Right cardiac atrium (tissue), 5 donors: Measurements from ENCODE around the gene TARBP2. TPM values are rescaled to one million over a fixed set of nuclear protein-coding genes. Genes with fewer than 3 reads are reported as not detected.

Source experiments
- ATAC-seq, 2 donors: fragments of 200-7000 bp; cut with Tn5 transposase; one replicate each; pipeline versions ENCODE4 v1.8.0 to v1.9.1; 2020; ENCODE audit warnings: moderate library complexity in 2 of 2, mild to moderate bottlenecking in 1 of 2
- DNase-seq, 3 donors: peaks; one replicate each; pipeline ENCODE4 v3.0.0-alpha.2; 2020
- H3K27ac ChIP-seq: one replicate; pipeline ENCODE4 v1.5.1; 2013; ENCODE audit warnings: mild to moderate bottlenecking, low read length, control low read depth, moderate library complexity
- H3K27me3 ChIP-seq: one replicate; pipeline ENCODE4 v1.6.1; 2013; ENCODE audit not compliant: control insufficient read depth, insufficient read depth
- H3K4me1 ChIP-seq: one replicate; pipeline ENCODE4 v1.6.1; 2013; ENCODE audit warnings: low read length; ENCODE audit not compliant: control insufficient read depth, insufficient read depth
- H3K4me3 ChIP-seq: one replicate; pipeline ENCODE4 v1.5.1; 2013; ENCODE audit warnings: low read length, control low read depth
- H3K9me3 ChIP-seq: one replicate; pipeline ENCODE4 v1.6.1; 2013; ENCODE audit warnings: low read length; ENCODE audit not compliant: control insufficient read depth
- WGBS: extraction: QIAGEN DNeasy Blood & Tissue Kit; methylation state at CpG from one replicate; pipeline ENCODE4 v1.1.7; 2013; 5-methylcytosine and 5-hydroxymethylcytosine counted together
- intact Hi-C, 4 donors: fragments of 100-400 bp; cut with DNase I; formaldehyde crosslinking; loops; one replicate each; pipeline versions ENCODE4 v1.11.0 to v1.14.0; 2022 to 2023
- polyA plus RNA-seq: library from polyadenylated mRNA; stranded (reverse); fragments of 200-250 nt; gene quantifications from one replicate; pipeline ENCODE4 v1.2.3, GENCODE V29; 2013
- total RNA-seq, 4 donors: library from RNA; stranded (reverse); fragmentation: NEBNext Ultra II Directional; extraction: Animal tissue kit (Norgen Biotek cat#: 25700); gene quantifications; one replicate each; pipeline ENCODE4 v1.2.1, GENCODE V29; 2021
- donor health status: healthy with polysubstance abuse.
- donor health status: DM: no; HTN: yes; CAD: no.
- donor health status: DM: no; HTN: no; CAD: no.
- donor health status: DM: no; HTN: yes; CAD: no; lungs with severe emphysema.
- donor health status: DM: yes; HTN: yes; CAD: no.

Gene TARBP2
- total and polyA plus RNA-seq, 5 donors = 12.8 to 13.9 (median 13.0) TPM

DNA sequence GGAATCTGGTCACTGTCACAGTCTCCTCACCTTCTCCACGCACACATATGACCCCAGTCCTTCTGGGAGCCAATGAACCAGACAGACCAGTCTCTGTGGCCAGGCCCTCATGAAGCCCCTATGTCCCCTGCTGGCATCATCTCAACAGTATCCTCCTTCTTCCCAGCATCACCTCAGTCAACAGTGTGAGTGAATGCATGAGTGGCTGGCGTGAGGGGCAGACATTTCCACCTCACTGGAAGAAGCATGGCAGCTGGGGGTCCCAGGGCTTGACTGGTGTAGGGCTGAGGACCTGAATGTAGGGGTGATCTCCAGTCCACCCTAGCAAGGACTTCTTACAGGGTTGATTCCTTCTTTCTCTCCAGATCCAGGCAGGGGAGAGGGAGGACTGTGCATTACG lies 3.6 kb upstream of the TARBP2 start:
- DNase-seq (no peak), ATAC-seq (no peak)
- 92% methylated on average over 3 of the region's 3 CpGs for WGBS
- H3K4me1 ChIP-seq = peaks cover 9% of the 10 kb centered on the region
- H3K27me3 ChIP-seq = no peaks in the 10 kb centered on the region
- no peaks in the 10 kb centered on the region for H3K9me3 ChIP-seq
- H3K27ac ChIP-seq = no peak overlapping the region
- intact Hi-C loops = no loop called here
- H3K4me3 ChIP-seq = no peak overlapping the region

DNA sequence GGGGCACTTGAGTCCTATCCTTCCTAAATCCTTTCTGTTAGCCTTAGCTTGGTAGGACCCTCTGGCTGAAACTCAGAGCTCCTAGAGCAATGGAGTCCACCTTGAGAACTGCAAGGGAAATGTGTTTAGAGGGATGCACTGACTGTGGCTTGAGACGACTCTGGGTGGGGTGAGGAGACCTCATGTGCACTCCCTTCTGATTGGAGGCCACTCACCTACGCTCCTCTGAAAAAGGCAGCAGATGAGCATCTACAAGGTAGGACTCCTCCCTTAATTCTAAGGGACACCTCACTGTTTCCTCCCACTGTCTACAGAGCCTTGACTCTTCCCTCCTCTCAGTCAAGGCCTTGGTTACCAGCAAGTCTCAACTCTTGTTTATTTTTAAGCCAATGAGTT lies 2.9 kb upstream of the TARBP2 start:
- no peak for DNase-seq
- Histone ChIP-seq H3K9me3 (no peaks in the 10 kb centered on the region), H3K4me1 (peaks cover 9% of the 10 kb centered on the region), H3K27ac (no peak overlapping the region), H3K4me3 (no peak overlapping the region), H3K27me3 (no peaks in the 10 kb centered on the region)
- WGBS = 78% methylated on average over 2 of the region's 2 CpGs
- intact Hi-C loops = no loop called here
- ATAC-seq = no peak

- Histone ChIP-seq H3K9me3 (no peaks in the 10 kb centered on the region), H3K27ac (peak within 1 kb of the TSS; percentile 100), H3K27me3 (no peaks in the 10 kb centered on the region), H3K4me3 (peak within 1 kb of the TSS; percentile 78), H3K4me1 (peaks cover 7% of the 10 kb centered on the region)
- DNase-seq (peak; percentile 77 to 90 (median 89)), ATAC-seq (peak; percentile 7 to 23)
- intact Hi-C loops = loop anchor here (10.0 kb wide), 2 partner anchors 45 to 175 kb away; partner anchors contain the start of genes AAAS (in 3 of the 4) and PCBP2 (in 1 of the 4)
- under 1% methylated on average over 51 of the region's 51 CpGs for WGBS
Measured at GRCh38 chr12:53499266-53500141, 1.6 kb upstream of the TARBP2 start, which contains the start of gene MAP3K12. Gene MAP3K12, minus strand, starts transcription at chr12:53499458. Its CDS starts 12,067 bp downstream, at chr12:53487391.

DNA sequence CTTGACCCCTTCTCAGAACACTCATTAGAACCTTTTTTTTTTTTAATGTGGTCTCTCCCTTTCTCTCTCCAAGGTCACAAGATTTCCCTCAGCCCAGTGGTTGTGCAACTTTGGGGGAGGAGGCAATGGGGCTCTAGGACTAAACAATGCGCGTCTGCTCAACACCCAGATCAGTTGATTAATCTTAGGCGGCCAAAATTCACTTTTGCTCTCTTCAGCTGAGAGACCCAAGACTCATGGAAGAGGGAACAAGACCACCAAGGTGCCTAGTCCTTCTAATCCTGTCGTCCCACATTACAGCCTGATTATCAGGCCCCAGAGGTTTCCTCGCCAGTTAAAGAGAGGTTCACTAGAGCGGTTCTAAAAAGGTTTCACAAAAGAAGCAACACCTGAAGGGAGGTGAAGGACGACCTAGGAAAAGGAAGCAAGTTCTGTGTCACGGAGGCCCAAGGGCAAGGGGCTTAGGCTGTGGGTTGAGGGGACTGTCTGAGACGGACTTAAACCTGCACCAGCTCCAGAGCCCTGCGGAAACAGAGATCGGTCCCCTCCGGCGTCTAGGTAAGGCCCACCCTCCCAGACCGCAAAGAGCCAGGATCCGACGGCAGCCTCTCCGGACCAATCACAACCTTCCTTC lies 824 bp upstream of the TARBP2 start:
- H3K4me3 ChIP-seq = peak overlapping the region; percentile 78
- no peaks in the 10 kb centered on the region for H3K9me3 ChIP-seq
- WGBS = 1% methylated on average over 17 of the region's 17 CpGs
- peak; percentile 75 to 83 (median 77) for DNase-seq
- H3K4me1 ChIP-seq = peaks cover 7% of the 10 kb centered on the region
- peak overlapping the region; percentile 100 for H3K27ac ChIP-seq
- intact Hi-C loops = loop anchor here (10.0 kb wide), 2 partner anchors 45 to 175 kb away; partner anchors contain the start of genes AAAS (in 3 of the 4) and PCBP2 (in 1 of the 4)
- peak; percentile 2 to 14 for ATAC-seq
- H3K27me3 ChIP-seq = no peaks in the 10 kb centered on the region

- H3K4me3 ChIP-seq = peak overlapping the region; percentile 62
- DNase-seq (peak in 1 of 3 donors; percentile 71), ATAC-seq (no peak)
- 47% methylated on average over 10 of the region's 10 CpGs for WGBS
- intact Hi-C loops = loop anchor here (10.0 kb wide), 2 partner anchors 47 to 177 kb away; partner anchors contain the start of genes AAAS (in 3 of the 4) and PCBP2 (in 1 of the 4)
- H3K9me3 ChIP-seq = no peaks in the 10 kb centered on the region
- peak overlapping the region; percentile 96 for H3K27ac ChIP-seq
- H3K27me3 ChIP-seq = no peaks in the 10 kb centered on the region
- peaks cover 7% of the 10 kb centered on the region for H3K4me1 ChIP-seq
Measured at GRCh38 chr12:53501615-53502181, 615 bp downstream of the TARBP2 start.

- H3K27ac ChIP-seq = peak overlapping the region; percentile 96
- WGBS = 21% methylated on average over 9 of the region's 9 CpGs
- no peaks in the 10 kb centered on the region for H3K27me3 ChIP-seq
- ATAC-seq (no peak), DNase-seq (peak in 2 of 3 donors; percentile 62 to 74)
- H3K9me3 ChIP-seq = no peaks in the 10 kb centered on the region
- H3K4me3 ChIP-seq = no peak overlapping the region
- peaks cover 7% of the 10 kb centered on the region for H3K4me1 ChIP-seq
- intact Hi-C loops = loop anchor here (10.0 kb wide), 2 partner anchors 48 to 178 kb away; partner anchors contain the start of genes AAAS (in 3 of the 4) and PCBP2 (in 1 of the 4)
Measured at GRCh38 chr12:53502331-53502730, 1.2 kb downstream of the TARBP2 start.

DNA sequence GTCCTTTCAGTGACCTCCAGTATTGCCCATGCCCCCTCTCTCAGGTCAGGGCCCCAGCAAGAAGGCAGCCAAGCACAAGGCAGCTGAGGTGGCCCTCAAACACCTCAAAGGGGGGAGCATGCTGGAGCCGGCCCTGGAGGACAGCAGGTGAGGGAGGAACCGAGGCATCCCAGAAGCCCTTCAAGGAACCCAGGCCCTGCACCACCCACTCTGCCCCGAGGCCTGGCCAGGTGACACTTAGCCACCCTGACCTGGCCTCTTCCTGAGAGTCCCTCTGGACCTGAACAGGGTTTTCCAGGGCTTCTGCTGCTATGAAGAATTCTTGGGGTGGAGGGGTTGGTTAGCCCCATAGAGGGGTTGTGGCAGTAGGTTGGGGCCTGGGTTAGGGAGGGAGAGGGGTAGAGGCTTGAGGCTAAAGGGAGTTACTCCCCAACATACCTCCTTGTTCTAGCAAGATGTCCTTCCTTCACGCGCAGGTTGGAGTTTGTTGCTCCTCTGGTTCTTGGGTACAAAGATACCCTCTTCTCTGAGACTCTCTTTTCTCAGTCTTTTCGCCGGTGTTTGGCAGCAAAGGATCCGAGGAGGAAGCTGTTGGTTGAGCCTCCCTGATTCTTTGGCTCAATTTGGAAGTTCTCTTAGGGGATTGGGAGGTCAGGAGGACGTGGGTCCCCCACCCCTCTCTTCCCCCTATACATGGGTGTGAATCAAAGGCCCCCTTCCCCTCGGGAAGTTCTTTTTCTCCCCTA lies 2.1 kb downstream of the TARBP2 start:
- no peak for ATAC-seq
- DNase-seq = peak in 1 of 3 donors; percentile 61
- intact Hi-C loops = loop anchor here (10.0 kb wide), 2 partner anchors 48 to 178 kb away; partner anchors contain the start of genes AAAS (in 3 of the 4) and PCBP2 (in 1 of the 4)
- Histone ChIP-seq H3K4me3 (no peak overlapping the region), H3K9me3 (no peaks in the 10 kb centered on the region), H3K27me3 (no peaks in the 10 kb centered on the region), H3K4me1 (peaks cover 7% of the 10 kb centered on the region), H3K27ac (peak overlapping the region; percentile 51)
- WGBS = 65% methylated on average over 10 of the region's 10 CpGs

- Histone ChIP-seq H3K4me3 (no peak overlapping the region), H3K9me3 (no peaks in the 10 kb centered on the region), H3K4me1 (peaks cover 7% of the 10 kb centered on the region), H3K27ac (no peak overlapping the region), H3K27me3 (no peaks in the 10 kb centered on the region)
- intact Hi-C loops = loop anchor here (10.0 kb wide), 2 partner anchors 49 to 179 kb away; partner anchors contain the start of genes AAAS (in 3 of the 4) and PCBP2 (in 1 of the 4)
- 78% methylated on average over 14 of the region's 14 CpGs for WGBS
- DNase-seq (peak in 1 of 3 donors; percentile 33), ATAC-seq (no peak)
Measured at GRCh38 chr12:53504004-53504920, 3.2 kb downstream of the TARBP2 start.

DNA sequence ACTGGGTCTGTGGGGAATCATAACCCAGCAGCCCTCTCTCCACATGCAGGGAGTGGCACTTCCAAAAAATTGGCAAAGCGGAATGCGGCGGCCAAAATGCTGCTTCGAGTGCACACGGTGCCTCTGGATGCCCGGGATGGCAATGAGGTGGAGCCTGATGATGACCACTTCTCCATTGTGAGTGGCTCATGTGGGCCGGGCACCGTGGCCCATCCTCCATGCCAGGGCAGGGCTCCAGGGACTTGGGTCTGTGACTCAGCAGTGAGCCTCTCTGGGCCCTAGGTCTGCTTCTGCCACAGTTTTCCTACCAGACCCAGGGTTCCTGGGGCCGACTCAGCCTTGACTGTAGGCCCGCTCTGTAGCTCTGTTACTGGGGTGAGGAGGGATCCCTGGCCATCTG lies 4.0 kb downstream of the TARBP2 start:
- no peak for ATAC-seq
- no peak overlapping the region for H3K4me3 ChIP-seq
- H3K9me3 ChIP-seq = no peaks in the 10 kb centered on the region
- H3K27ac ChIP-seq = no peak overlapping the region
- no peaks in the 10 kb centered on the region for H3K27me3 ChIP-seq
- intact Hi-C loops = loop anchor here (5.0 to 10.0 kb wide), 3 partner anchors 50 to 180 kb away; partner anchors contain the start of genes AAAS (in 3 of the 4) and PCBP2 (in 1 of the 4)
- WGBS = 81% methylated on average over 10 of the region's 10 CpGs
- DNase-seq = peak in 2 of 3 donors; percentile 45 to 57
- peaks cover 7% of the 10 kb centered on the region for H3K4me1 ChIP-seq
